HUES48 (cell line): ENCODE data around the gene LDB2.

Experiments
- H3K27ac ChIP-seq: one replicate; pipeline ENCODE4 v1.7.0; 2013; ENCODE audit warnings: low read depth, low read length, inconsistent platforms
- H3K27me3 ChIP-seq: 2 replicates; pipeline ENCODE4 v1.6.1; 2013; ENCODE audit warnings: mild to moderate bottlenecking, low read length; ENCODE audit not compliant: control insufficient read depth, insufficient read depth
- H3K36me3 ChIP-seq: 2 replicates; pipeline ENCODE4 v1.6.1; 2013; ENCODE audit warnings: low read length; ENCODE audit not compliant: control insufficient read depth, insufficient read depth
- H3K4me1 ChIP-seq: 2 replicates; pipeline ENCODE4 v1.6.1; 2013; ENCODE audit warnings: mild to moderate bottlenecking, low read length; ENCODE audit not compliant: control insufficient read depth, insufficient read depth
- H3K4me3 ChIP-seq: 2 replicates; pipeline ENCODE4 v1.5.1; 2013; ENCODE audit warnings: mild to moderate bottlenecking, low read depth, low read length
- H3K9ac ChIP-seq: 2 replicates; pipeline ENCODE4 v1.6.1; 2013; ENCODE audit warnings: mild to moderate bottlenecking, low read depth, low read length, moderate library complexity
- H3K9me3 ChIP-seq: 2 replicates; pipeline ENCODE4 v1.6.1; 2013; ENCODE audit warnings: low read length; ENCODE audit not compliant: control insufficient read depth, insufficient read depth

Gene LDB2

DNA sequence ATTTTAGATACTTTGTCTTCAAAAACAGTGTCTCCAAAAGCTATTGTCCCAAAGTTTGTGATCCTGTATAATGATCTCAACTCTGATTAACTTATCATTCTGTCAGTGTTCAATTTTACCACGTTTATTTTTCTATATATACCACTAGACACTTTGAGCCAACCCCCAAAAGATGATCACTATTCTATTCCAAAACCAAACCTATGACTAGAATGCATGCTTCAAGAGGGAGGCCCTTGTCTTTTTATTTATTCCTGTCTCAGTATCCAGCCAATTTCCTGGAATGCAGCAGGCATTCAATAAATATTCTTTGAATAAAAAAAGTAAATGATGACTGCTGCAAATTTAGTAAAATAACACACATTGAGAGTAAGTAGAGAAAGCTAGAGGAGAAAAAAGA is 275.6 kb downstream of the LDB2 start:
- Histone ChIP-seq H3K27ac (no peak overlapping the region), H3K9ac (no peak overlapping the region), H3K4me3 (no peak overlapping the region), H3K27me3 (no peaks in the 10 kb centered on the region), H3K9me3 (no peaks in the 10 kb centered on the region), H3K4me1 (peaks cover 4% of the 10 kb centered on the region; the same call in 1 of the 2 replicates), H3K36me3 (no peaks in the 10 kb centered on the region)

DNA sequence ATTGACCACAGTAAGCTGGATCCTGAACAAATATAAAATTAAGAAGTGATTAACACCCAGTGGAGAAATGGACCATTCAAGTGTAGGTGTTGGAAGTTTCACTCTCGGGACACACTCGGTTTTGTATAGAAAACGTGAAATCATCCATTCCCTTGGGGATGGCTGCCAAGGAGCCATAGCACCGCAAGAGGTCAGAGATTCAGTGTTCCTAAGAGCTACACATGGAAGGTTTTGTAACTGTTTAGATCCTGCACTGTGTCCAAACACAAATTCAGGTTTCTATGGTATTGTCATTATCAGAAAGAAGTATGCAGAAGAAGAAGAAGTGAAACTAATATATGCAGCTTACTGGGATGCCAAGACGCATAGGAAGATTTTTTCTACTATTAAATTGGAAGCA is 281.0 kb downstream of the LDB2 start:
- Histone ChIP-seq H3K9me3 (no peaks in the 10 kb centered on the region), H3K36me3 (no peaks in the 10 kb centered on the region), H3K27ac (no peak overlapping the region), H3K27me3 (no peaks in the 10 kb centered on the region), H3K9ac (no peak overlapping the region), H3K4me3 (no peak overlapping the region), H3K4me1 (peaks cover 4% of the 10 kb centered on the region; the same call in 1 of the 2 replicates)

DNA sequence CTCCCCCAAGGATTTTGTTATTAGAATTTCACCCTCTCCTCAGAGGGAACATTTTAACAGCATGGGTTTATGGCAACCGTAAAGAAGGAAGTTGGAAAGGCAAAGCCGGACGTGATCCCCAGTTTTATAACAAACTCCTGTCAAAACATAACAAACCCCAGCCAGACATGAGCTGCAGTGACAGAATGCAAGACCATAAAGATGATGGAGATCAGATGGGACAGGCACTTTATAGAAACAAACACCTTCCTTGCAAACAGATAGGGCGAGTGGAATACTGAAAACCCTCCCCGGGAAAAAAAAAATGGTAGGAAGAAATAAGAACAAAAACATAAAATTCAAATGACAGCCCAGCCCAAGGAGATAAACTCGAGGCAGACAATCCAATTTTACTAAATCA is 281.4 kb downstream of the LDB2 start:
- Histone ChIP-seq H3K27me3 (no peaks in the 10 kb centered on the region), H3K4me3 (no peak overlapping the region), H3K4me1 (peaks cover 4% of the 10 kb centered on the region; the same call in 1 of the 2 replicates), H3K9ac (no peak overlapping the region), H3K36me3 (no peaks in the 10 kb centered on the region), H3K27ac (no peak overlapping the region), H3K9me3 (no peaks in the 10 kb centered on the region)

DNA sequence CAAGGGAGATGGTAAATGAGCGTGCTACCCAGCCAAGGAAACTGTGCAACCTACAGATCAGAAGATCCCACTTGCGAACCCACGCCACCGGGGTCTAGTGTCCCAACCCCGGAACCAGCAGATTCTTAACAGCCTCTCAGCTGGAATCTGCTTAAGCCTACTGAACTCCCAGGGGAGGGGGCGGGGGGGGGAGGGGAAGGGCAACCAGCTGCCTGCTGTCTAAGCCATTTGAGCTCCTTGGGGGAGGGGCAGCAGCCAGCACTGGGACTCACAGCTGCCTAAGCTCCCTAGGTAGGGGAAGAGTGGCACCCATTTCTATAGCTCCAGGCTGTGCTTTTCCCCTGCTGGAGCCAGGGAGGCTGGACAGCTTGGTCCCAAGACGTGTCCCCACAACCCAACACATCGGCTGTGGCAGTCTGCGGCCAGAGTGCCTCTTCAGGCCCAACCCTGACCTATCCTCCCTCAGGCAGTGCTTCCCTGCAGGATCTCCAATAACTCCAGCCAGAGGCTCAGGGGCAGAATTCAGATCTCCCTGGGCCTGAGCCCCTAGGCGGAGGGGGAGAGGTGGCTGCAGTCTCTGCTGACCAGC is 289.2 kb downstream of the LDB2 start:
- H3K27ac ChIP-seq, result no peak overlapping the region
- H3K4me1 ChIP-seq, result peaks cover 33% of the 10 kb centered on the region
- no peaks in the 10 kb centered on the region for H3K27me3 ChIP-seq
- H3K36me3 ChIP-seq, result no peaks in the 10 kb centered on the region
- H3K9ac ChIP-seq, result no peak overlapping the region
- H3K4me3 ChIP-seq, result no peak overlapping the region
- H3K9me3 ChIP-seq, result no peaks in the 10 kb centered on the region

DNA sequence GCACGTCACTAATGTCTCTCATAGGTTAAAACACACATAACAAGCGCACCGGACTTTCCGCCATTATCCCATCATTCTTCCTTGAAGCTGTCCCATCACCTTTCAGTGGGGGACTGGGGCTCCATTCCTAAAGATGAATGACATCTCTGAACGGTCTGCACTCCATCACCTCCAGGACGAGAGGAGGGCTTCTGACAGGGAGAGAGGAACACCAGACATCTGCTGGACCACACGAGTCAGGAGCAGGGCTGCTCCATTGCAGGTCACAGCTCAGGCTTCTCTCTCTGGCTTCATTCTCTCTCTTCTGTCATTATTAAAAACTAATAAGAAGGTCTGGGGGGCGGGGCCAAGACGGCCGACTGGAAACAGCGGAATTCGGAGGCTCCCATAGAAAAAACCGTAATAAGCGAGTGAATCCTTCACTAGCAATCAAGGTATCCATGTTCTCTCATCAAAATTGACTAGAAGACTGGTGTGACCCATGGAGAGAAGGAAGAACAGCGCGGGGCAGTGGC is 289.8 kb downstream of the LDB2 start:
- H3K4me1 ChIP-seq, result peaks cover 33% of the 10 kb centered on the region

DNA sequence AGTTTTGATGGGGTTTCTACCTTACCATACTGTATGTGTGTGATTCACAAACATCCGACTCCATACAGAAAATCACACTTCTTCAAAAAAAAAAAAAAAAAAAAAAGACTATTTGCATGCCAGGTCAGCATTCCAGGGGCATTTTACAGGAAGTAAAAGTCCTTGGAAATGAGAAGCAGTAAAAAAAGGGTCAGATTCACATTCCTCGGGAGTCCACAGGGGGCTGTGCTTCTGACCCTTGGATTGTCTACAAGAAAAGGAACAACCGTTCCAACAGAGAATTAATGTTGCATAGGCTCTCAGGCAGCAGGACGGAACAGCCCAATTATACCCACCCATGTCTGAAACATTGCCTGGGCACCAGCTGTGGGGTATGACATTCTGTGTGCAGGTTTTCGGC is 290.3 kb downstream of the LDB2 start:
- Histone ChIP-seq H3K9me3 (no peaks in the 10 kb centered on the region), H3K4me1 (peaks cover 33% of the 10 kb centered on the region), H3K36me3 (no peaks in the 10 kb centered on the region), H3K27ac (no peak overlapping the region), H3K4me3 (no peak overlapping the region), H3K27me3 (no peaks in the 10 kb centered on the region), H3K9ac (no peak overlapping the region)

More for the DNA sequence above, 289.8 kb downstream of the LDB2 start:
- Histone ChIP-seq H3K36me3 (no peaks in the 10 kb centered on the region), H3K9ac (no peak overlapping the region), H3K27me3 (no peaks in the 10 kb centered on the region), H3K9me3 (no peaks in the 10 kb centered on the region), H3K4me3 (no peak overlapping the region), H3K27ac (no peak overlapping the region)

DNA sequence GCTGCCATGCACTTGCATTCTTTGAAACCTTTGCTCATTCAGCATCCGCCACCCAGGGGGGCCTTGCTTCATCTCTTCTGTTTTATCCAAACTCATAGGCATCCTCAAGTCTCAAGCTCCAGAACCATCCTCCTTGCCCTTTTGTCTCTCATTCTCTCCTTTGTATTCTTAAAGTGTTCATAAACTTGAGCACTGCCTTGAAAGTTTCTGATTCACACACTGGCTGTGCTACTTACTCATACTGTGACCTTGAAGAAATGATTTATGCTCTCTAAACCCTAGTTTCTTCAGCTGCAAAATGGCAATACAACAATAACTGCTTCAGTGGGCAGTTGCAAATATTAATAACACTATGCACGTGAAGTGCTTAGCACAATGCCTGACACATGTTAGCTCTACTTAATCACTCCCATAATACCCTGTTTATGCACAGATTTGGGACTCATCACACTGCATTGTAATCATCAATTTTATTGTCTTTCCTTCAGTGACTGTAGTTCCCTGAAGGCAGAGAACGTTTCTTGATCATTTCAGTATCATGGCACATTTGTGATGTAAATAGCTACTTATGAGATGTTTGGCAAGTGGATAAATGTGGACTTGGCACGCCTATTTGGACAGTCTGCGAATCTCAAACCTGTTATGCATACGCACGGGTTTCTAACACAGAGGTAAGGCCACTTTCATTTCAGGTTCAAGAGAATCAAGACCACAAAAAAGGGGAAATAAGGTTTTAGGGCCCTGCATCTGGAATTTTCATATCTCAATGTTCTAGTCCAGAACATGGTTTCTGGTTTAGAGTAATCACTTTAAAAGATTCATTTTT is 291.0 kb downstream of the LDB2 start:
- Histone ChIP-seq H3K4me3 (no peak overlapping the region), H3K9ac (no peak overlapping the region), H3K27me3 (no peaks in the 10 kb centered on the region), H3K27ac (no peak overlapping the region), H3K36me3 (no peaks in the 10 kb centered on the region), H3K9me3 (no peaks in the 10 kb centered on the region), H3K4me1 (peaks cover 33% of the 10 kb centered on the region)

DNA sequence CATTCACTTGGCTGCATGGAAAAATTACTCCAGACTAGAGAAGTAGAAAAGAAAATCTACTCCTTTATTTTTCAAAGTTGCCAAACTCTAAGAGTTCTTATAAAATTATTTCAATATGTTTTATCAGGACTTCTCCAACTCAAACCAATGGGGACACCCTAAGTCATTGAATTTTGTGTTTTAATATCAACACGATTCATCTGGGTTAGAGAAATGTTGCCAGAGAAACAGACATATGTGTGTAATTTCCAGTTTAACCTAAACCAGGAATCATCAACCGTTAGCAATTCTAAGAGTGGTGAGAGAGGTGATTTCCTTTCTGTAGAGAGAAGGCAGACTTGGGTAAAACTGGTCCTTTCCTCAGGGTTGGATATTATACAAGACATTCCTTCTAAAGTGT is 291.8 kb downstream of the LDB2 start:
- Histone ChIP-seq H3K9ac (no peak overlapping the region), H3K9me3 (no peaks in the 10 kb centered on the region), H3K36me3 (no peaks in the 10 kb centered on the region), H3K4me3 (no peak overlapping the region), H3K27ac (no peak overlapping the region), H3K4me1 (peaks cover 33% of the 10 kb centered on the region), H3K27me3 (no peaks in the 10 kb centered on the region)

DNA sequence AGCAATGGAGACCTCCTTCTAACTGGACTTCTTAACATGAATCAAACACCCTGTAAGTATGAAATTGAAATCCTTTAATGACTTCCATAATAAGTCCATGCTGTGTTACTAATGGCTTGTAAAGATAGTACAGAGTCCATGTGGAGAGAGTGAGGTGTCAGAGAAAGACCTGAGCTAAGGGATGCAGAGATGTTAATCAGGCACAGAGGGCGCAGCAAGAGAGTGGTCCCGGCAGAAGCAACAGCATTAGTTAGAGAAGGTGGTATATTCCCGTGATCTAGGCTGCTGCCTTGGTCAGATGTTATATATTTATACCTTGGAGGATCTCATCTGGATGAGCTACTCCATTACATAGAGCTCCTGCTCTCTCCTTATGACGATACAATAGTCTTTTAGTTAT is 295.3 kb downstream of the LDB2 start:
- Histone ChIP-seq H3K9me3 (no peaks in the 10 kb centered on the region), H3K27me3 (no peaks in the 10 kb centered on the region), H3K4me3 (no peak overlapping the region), H3K9ac (no peak overlapping the region), H3K36me3 (no peaks in the 10 kb centered on the region), H3K4me1 (peaks cover 14% of the 10 kb centered on the region), H3K27ac (no peak overlapping the region)

DNA sequence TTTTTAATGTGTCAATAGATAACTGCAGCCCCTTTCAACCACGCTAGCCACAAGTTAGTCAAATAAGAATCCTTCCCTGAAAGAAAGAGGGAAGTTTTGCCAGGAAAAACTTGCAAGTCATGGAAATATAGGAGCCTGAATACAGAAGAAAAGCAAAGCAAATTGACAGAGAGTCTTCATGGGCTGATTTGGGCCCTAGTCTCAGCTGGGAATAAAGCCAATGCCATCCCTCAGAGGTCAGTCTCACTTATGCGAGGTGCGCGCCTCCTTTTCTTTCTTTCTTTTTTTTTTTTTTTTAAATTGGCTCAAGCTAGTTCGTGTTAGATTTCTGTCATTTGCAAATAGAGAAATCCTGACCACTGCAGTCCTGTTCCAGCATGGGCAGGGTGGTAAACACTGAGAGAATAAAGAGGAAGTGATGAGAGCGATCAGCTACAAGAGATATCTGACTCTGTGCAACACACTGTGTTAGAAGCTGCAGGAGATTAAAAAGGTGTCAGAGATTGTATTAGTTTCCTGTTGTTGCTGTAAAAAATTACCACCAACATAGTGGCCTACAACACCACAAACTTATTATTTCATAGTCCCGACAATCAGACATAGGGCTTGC is 299.7 kb downstream of the LDB2 start:
- H3K36me3 ChIP-seq, result no peaks in the 10 kb centered on the region; the same call in 1 of the 2 replicates

More for the DNA sequence above, 299.7 kb downstream of the LDB2 start:
- Histone ChIP-seq H3K27me3 (no peaks in the 10 kb centered on the region), H3K9me3 (no peaks in the 10 kb centered on the region), H3K4me3 (no peak overlapping the region), H3K27ac (no peak overlapping the region), H3K9ac (no peak overlapping the region), H3K4me1 (peaks cover 4% of the 10 kb centered on the region; the same call in 1 of the 2 replicates)
